ENCODE data around the gene PCAT7. TPM values are rescaled to one million over a fixed set of nuclear protein-coding genes. Genes with fewer than 3 reads are reported as not detected.

Gene PCAT7
- total and polyA plus RNA-seq, 9 of the 15 experiments (the other 6 are each of a cell fraction or from before 2014, with no cell fraction given), result 0.09 to 0.13 TPM; not detected in 7

DNA sequence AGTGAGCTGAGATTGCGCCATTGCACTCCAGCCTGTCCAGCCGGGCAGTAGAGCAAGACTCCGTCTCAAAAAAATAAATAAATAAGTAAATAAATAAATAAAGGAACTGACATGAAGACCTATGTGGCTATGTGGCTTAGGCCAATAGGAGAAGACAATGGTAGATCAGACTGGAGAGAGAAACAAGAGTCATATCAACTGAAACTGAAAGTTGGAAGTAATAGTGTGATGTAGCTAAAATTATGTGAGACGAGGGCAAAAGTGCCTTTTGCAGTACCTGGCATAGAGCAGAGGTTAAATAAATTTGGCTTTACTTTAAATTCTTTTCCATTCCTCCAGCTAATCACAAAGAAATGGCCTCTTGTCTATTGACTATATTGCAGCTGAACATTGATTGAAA lies 31.4 kb downstream of the PCAT7 start:
- intact Hi-C loops (cut with micrococcal nuclease) (no loop called here), in situ Hi-C loops (cut with MboI) (no loop called here)
- FAIRE-seq, result no peak
- ChIA-PET CTCF (ENCODE audit: low intra/inter-chr PET ratio) (no interaction called here), POLR2A (no interaction called here)
- WGBS (ENCODE audit: insufficient coverage, low coverage, missing lambda C conversion rate), result 0% methylated on average over 4 of the region's 4 CpGs
- H3K9me3 ChIP-seq (replicated peaks; ENCODE audit: control insufficient read depth, insufficient read depth, low read depth, low read length), result no peaks in the 10 kb centered on the region
- TF ChIP-seq ZNF76 (CRISPR knock-in tag; IDR thresholded peaks at IDR 0.05; ENCODE audit: borderline replicate concordance) (no peak), ZNF347 (CRISPR knock-in tag; IDR thresholded peaks at IDR 0.05; ENCODE audit: low read depth) (no peak), MBD2 (IDR thresholded peaks at IDR 0.05; ENCODE audit: borderline replicate concordance, low read depth) (no peak), TBL1XR1 (IDR thresholded peaks at IDR 0.05; ENCODE audit: low read length in 2 of 2) (no peak), CXXC5 (CRISPR knock-in tag; IDR thresholded peaks at IDR 0.05) (no peak)
- no peak overlapping the region for H3K27ac ChIP-seq (ENCODE audit: extremely low read depth, low read depth, low read length)
- no peak for ATAC-seq
- H3K36me3 ChIP-seq (ENCODE audit: control insufficient read depth, insufficient read depth, low read length), result no peaks in the 10 kb centered on the region
- DNase-seq (ENCODE audit: extremely low read depth in 1 of 4, low spot score in 3 of 4), result no peak
- no peaks in the 10 kb centered on the region for H4K20me1 ChIP-seq (replicated peaks; ENCODE audit: control insufficient read depth, insufficient read depth, low read length)
- no peak overlapping the region for H3K4me3 ChIP-seq
- H3K4me2 ChIP-seq (ENCODE audit: insufficient read depth, low read length), result no peak overlapping the region
- H3K9ac ChIP-seq (ENCODE audit: insufficient read depth in 1 of 2, low read depth in 2 of 2, low read length in 2 of 2), result no peak overlapping the region
- H3K27me3 ChIP-seq (ENCODE audit: control insufficient read depth in 2 of 2, insufficient read depth in 2 of 2, low read length in 2 of 2), result peaks cover 45 to 65% of the 10 kb centered on the region in 2 experiments
- H3K9me1 ChIP-seq (ENCODE audit: control insufficient read depth, insufficient read depth, low read length), result no peaks in the 10 kb centered on the region
- no peaks in the 10 kb centered on the region for H3K79me2 ChIP-seq (ENCODE audit: control insufficient read depth, insufficient read depth, low read length)
- no peak overlapping the region for H2AFZ ChIP-seq (ENCODE audit: low read depth, low read length)
- H3K4me1 ChIP-seq (replicated peaks in 1 of 2; ENCODE audit: control insufficient read depth in 2 of 2, insufficient read depth in 2 of 2, low read length in 2 of 2), result no peaks in the 10 kb centered on the region; a peak in 2 of 5 replicates
- no TSS peak for BruUV-seq (replicated peaks)

DNA sequence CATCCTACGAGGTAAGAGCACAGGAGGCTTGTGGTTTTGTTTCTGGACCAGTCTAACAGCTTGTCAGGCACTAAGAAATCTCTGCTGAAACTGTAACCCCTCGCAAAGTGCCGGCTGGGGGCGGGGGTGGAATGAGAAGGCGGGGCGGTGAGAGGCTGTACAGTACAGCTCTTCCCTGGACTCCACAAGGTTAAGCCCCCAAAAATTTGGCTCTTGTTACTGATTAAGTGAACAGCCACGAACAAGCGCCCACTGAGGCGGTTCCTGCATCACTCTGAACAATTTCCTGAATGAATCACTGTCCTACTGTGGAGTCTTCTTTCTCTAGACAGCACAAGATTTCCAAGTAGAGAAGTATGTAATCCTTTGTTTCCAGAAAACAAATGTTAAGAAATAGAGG lies 31.9 kb downstream of the PCAT7 start:
- no peaks in the 10 kb centered on the region for H3K9me3 ChIP-seq (replicated peaks; ENCODE audit: control insufficient read depth, insufficient read depth, low read depth, low read length)
- in situ Hi-C loops (cut with MboI), result no loop called here
- no peak overlapping the region for H3K4me3 ChIP-seq
- H3K4me1 ChIP-seq (replicated peaks in 1 of 2; ENCODE audit: control insufficient read depth in 2 of 2, insufficient read depth in 2 of 2, low read length in 2 of 2), result no peaks in the 10 kb centered on the region; a peak in 2 of 5 replicates
- POLR2A ChIA-PET, result no interaction called here
- no peak for DNase-seq (ENCODE audit: extremely low read depth in 1 of 4, low spot score in 3 of 4)
- BruUV-seq (replicated peaks), result no TSS peak
- no peaks in the 10 kb centered on the region for H3K79me2 ChIP-seq (ENCODE audit: control insufficient read depth, insufficient read depth, low read length)
- H3K27me3 ChIP-seq (ENCODE audit: control insufficient read depth in 2 of 2, insufficient read depth in 2 of 2, low read length in 2 of 2), result peaks cover 48 to 70% of the 10 kb centered on the region in 2 experiments
- no peak for ATAC-seq
- H2AFZ ChIP-seq (ENCODE audit: low read depth, low read length), result no peak overlapping the region
- intact Hi-C loops (cut with micrococcal nuclease), result no loop called here
- no peak for FAIRE-seq
- no peaks in the 10 kb centered on the region for H4K20me1 ChIP-seq (replicated peaks; ENCODE audit: control insufficient read depth, insufficient read depth, low read length)
- H3K4me2 ChIP-seq (ENCODE audit: insufficient read depth, low read length), result no peak overlapping the region
- no peak for TF ChIP-seq DPF2 (IDR thresholded peaks at IDR 0.05)
- TF ChIP-seq ZNF354B (CRISPR knock-in tag; IDR thresholded peaks at IDR 0.05), result no peak
- no peak for TF ChIP-seq BRF1 (IDR thresholded peaks at IDR 0.05; ENCODE audit: borderline replicate concordance, extremely low read depth, insufficient read length)
- TF ChIP-seq SUPT5H (IDR thresholded peaks at IDR 0.05), result no peak
- no peak for TF ChIP-seq CHCHD3 (CRISPR knock-in tag; IDR thresholded peaks at IDR 0.05)
- no peaks in the 10 kb centered on the region for H3K36me3 ChIP-seq (ENCODE audit: control insufficient read depth, insufficient read depth, low read length)
- H3K27ac ChIP-seq (ENCODE audit: extremely low read depth, low read depth, low read length), result no peak overlapping the region
- CTCF ChIA-PET (ENCODE audit: low intra/inter-chr PET ratio), result no interaction called here
- WGBS (ENCODE audit: insufficient coverage, low coverage, missing lambda C conversion rate), result 2% methylated on average over 9 of the region's 9 CpGs
- no peak overlapping the region for H3K9ac ChIP-seq (ENCODE audit: insufficient read depth in 1 of 2, low read depth in 2 of 2, low read length in 2 of 2)
- H3K9me1 ChIP-seq (ENCODE audit: control insufficient read depth, insufficient read depth, low read length), result no peaks in the 10 kb centered on the region

Data from K562 (cell line).